ENCODE measurements around the gene PALLD.

- TF ChIP-seq, protein P1, sequence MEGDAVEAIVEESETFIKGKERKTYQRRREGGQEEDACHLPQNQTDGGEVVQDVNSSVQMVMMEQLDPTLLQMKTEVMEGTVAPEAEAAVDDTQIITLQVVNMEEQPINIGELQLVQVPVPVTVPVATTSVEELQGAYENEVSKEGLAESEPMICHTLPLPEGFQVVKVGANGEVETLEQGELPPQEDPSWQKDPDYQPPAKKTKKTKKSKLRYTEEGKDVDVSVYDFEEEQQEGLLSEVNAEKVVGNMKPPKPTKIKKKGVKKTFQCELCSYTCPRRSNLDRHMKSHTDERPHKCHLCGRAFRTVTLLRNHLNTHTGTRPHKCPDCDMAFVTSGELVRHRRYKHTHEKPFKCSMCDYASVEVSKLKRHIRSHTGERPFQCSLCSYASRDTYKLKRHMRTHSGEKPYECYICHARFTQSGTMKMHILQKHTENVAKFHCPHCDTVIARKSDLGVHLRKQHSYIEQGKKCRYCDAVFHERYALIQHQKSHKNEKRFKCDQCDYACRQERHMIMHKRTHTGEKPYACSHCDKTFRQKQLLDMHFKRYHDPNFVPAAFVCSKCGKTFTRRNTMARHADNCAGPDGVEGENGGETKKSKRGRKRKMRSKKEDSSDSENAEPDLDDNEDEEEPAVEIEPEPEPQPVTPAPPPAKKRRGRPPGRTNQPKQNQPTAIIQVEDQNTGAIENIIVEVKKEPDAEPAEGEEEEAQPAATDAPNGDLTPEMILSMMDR (IDR thresholded peaks at IDR 0.05; ENCODE audit: low read length) = no peak
- TF ChIP-seq EZH2 (IDR thresholded peaks at IDR 0.05; ENCODE audit: borderline replicate concordance, low read length) = no peak
Measured at GRCh38 chr4:168522829-168523489, 26.1 kb downstream of the PALLD start.
